Liver (tissue), 9 donors: ENCODE measurements around the gene MAP2K3. TPM values are rescaled to one million over a fixed set of nuclear protein-coding genes. Genes with fewer than 3 reads are reported as not detected.
"Not testable (repeated sequence)": the region's sequence is repeated elsewhere in the genome, so short reads cannot be mapped to it uniquely, and the experiment has no call there.

Source experiments
- DNase-seq: peaks from one replicate; pipeline ENCODE4 v3.0.0-alpha.2; 2017; ENCODE audit warnings: low spot score
- H3K27ac ChIP-seq, 2 donors: one replicate each; pipeline ENCODE4 v1.7.0; 2013; ENCODE audit warnings: inconsistent platforms in 2 of 2, low read length in 2 of 2, control low read depth in 1 of 2, low read depth in 1 of 2, mild to moderate bottlenecking in 1 of 2
- H3K27me3 ChIP-seq, 4 donors: one replicate each; pipeline versions ENCODE4 v1.6.1 to v1.7.0; 2013; ENCODE audit warnings: low read length in 3 of 4, inconsistent platforms in 1 of 4, mild to moderate bottlenecking in 1 of 4, moderate library complexity in 1 of 4; ENCODE audit not compliant: control insufficient read depth in 4 of 4, insufficient read depth in 4 of 4
- H3K36me3 ChIP-seq, 4 donors: one replicate each; pipeline versions ENCODE4 v1.6.1 to v1.7.0; 2013; ENCODE audit warnings: low read length in 3 of 4, mild to moderate bottlenecking in 3 of 4, low read depth in 1 of 4, moderate library complexity in 1 of 4; ENCODE audit not compliant: control insufficient read depth in 4 of 4, insufficient read depth in 3 of 4
- H3K4me1 ChIP-seq, 4 donors: one replicate each; pipeline versions ENCODE4 v1.6.1 to v1.7.0; 2013; ENCODE audit warnings: low read length in 3 of 4, mild to moderate bottlenecking in 3 of 4, moderate library complexity in 1 of 4; ENCODE audit not compliant: control insufficient read depth in 4 of 4, insufficient read depth in 4 of 4
- H3K4me3 ChIP-seq, 3 donors: one replicate each; pipeline versions ENCODE4 v1.6.1 to v1.7.0; 2013; ENCODE audit warnings: low read length in 3 of 3, control low read depth in 1 of 3, low read depth in 1 of 3, mild to moderate bottlenecking in 1 of 3
- H3K9ac ChIP-seq, 2 donors: one replicate each; pipeline ENCODE4 v1.7.0; 2013; ENCODE audit warnings: low read length in 2 of 2, mild to moderate bottlenecking in 2 of 2, moderate library complexity in 2 of 2, control low read depth in 1 of 2, low read depth in 1 of 2
- H3K9me3 ChIP-seq, 4 donors: one replicate each; pipeline versions ENCODE4 v1.6.1 to v1.7.0; 2013; ENCODE audit warnings: low read length in 3 of 4; ENCODE audit not compliant: control insufficient read depth in 4 of 4
- EGR1 ChIP-seq, 2 donors: IDR thresholded peaks; 2 replicates each; pipeline ENCODE4 v1.6.1; 2016 to 2018; ENCODE audit warnings: antibody characterized with exemption in 2 of 2, low read depth in 2 of 2
- HNF4A ChIP-seq, 2 donors: conservative IDR thresholded peaks; 2 replicates each; pipeline ENCODE4 v1.6.1; 2016; ENCODE audit warnings: antibody characterized with exemption in 2 of 2, mild to moderate bottlenecking in 2 of 2
- NR2F2 ChIP-seq: IDR thresholded peaks from 2 replicates; pipeline ENCODE4 v1.6.1; 2016; ENCODE audit warnings: antibody characterized with exemption
- RXRA ChIP-seq, 2 donors: IDR thresholded peaks; 2 replicates each; pipeline ENCODE4 v1.6.1; 2017 to 2018; ENCODE audit warnings: antibody characterized with exemption in 2 of 2, mild to moderate bottlenecking in 1 of 2
- SP1 ChIP-seq: IDR thresholded peaks from 2 replicates; pipeline ENCODE4 v1.6.1; 2018; ENCODE audit warnings: antibody characterized with exemption, mild to moderate bottlenecking
- YY1 ChIP-seq: IDR thresholded peaks from 2 replicates; pipeline ENCODE4 v1.6.1; 2016; ENCODE audit warnings: antibody characterized with exemption, mild to moderate bottlenecking
- ZBTB33 ChIP-seq: IDR thresholded peaks from 2 replicates; pipeline ENCODE4 v1.6.1; 2016; ENCODE audit warnings: antibody characterized with exemption
- WGBS: extraction: QIAGEN DNeasy Blood & Tissue Kit; methylation state at CpG from one replicate; pipeline ENCODE4 v1.1.7; 2013; 5-methylcytosine and 5-hydroxymethylcytosine counted together
- polyA plus RNA-seq, 2 donors: library from polyadenylated mRNA; stranded (reverse) in 1 of 2; unstranded in 1 of 2; fragments of 200-250 nt in 1 of 2; fragments of >200 nt in 1 of 2; fragmentation: Nextera tagmentation in 1 of 2; extraction: Ambion mirVana in 1 of 2; gene quantifications; one replicate each; pipeline versions ENCODE4 v1.2.1 to v1.2.3, GENCODE V29; 2013 to 2015
- total RNA-seq, 2 donors: library from RNA; depleted of rRNA; stranded (reverse); fragments of >200 nt; gene quantifications; one replicate each; pipeline ENCODE4 v1.2.3, GENCODE V29; 2014
- TF ChIP-seq, protein P1 (sequence below): fragments of 150-350 bp; IDR thresholded peaks from 2 replicates; pipeline ENCODE4 v1.5.1; 2017; ENCODE audit warnings: improper control_type of control experiment, low read depth, low read length; ENCODE audit not compliant: missing input control
- donor health status: healthy.
- donor health status: healthy.
- donor health status: healthy.
- donor health status: healthy.
- donor health status: healthy.

MAP2K3 gene
- total and polyA plus RNA-seq, 4 donors, result 21.6 to 88.4 (median 30.5) TPM

- DNase-seq, result no peak
- TF ChIP-seq NR2F2 (no peak), HNF4A (conservative IDR thresholded peaks at IDR 0.05) (no peak), ZBTB33 (no peak), EGR1 (IDR thresholded peaks at IDR 0.05; ENCODE audit: low read depth in 2 of 2) (no peak), YY1 (no peak), SP1 (no peak)
- TF ChIP-seq, protein P1, sequence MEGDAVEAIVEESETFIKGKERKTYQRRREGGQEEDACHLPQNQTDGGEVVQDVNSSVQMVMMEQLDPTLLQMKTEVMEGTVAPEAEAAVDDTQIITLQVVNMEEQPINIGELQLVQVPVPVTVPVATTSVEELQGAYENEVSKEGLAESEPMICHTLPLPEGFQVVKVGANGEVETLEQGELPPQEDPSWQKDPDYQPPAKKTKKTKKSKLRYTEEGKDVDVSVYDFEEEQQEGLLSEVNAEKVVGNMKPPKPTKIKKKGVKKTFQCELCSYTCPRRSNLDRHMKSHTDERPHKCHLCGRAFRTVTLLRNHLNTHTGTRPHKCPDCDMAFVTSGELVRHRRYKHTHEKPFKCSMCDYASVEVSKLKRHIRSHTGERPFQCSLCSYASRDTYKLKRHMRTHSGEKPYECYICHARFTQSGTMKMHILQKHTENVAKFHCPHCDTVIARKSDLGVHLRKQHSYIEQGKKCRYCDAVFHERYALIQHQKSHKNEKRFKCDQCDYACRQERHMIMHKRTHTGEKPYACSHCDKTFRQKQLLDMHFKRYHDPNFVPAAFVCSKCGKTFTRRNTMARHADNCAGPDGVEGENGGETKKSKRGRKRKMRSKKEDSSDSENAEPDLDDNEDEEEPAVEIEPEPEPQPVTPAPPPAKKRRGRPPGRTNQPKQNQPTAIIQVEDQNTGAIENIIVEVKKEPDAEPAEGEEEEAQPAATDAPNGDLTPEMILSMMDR, result no peak
- WGBS, result 90% methylated on average over 5 of the region's 5 CpGs
Measured at GRCh38 chr17:21313320-21313719, 28.8 kb downstream of the MAP2K3 start.

DNA sequence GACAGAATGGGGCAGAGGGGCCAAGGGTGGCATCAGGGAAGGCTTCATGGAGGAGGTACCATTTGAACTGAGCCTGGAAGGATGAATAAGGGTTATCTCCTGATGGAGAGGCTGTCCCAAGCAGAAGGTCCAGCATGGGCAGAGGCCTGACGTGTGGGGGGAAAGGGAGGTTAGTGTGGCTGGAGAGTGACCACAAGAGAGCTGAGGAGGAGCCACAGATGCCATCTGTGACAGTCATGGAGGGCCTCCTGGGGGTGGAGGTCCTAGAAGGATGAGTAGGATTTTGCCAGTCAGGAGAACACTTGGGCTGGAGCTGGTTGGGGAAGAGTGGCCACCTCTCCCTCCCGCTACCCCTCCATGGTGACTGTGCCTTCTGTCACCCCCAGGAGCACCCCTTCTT is 29.2 kb downstream of the MAP2K3 start:
- not testable (repeated sequence) for H3K27ac ChIP-seq, H3K9ac ChIP-seq, H3K9me3 ChIP-seq, DNase-seq, H3K27me3 ChIP-seq, H3K4me3 ChIP-seq
- H3K36me3 ChIP-seq, result peaks cover 7 to 18% (median 12%) of the 10 kb centered on the region in 4 donors
- H3K4me1 ChIP-seq, result peaks cover 4 to 18% (median 6%) of the 10 kb centered on the region in 4 donors
- 97% methylated on average over 2 of the region's 2 CpGs for WGBS

More at GRCh38 chr17:21313320-21313719, 28.8 kb downstream of the MAP2K3 start:
- no peaks in the 10 kb centered on the region for H3K9me3 ChIP-seq
- H3K36me3 ChIP-seq, result peaks cover 10 to 22% (median 16%) of the 10 kb centered on the region in 4 donors
- no peak overlapping the region for H3K9ac ChIP-seq
- H3K27ac ChIP-seq, result no peak overlapping the region
- H3K4me1 ChIP-seq, result peaks cover 4 to 18% (median 6%) of the 10 kb centered on the region in 4 donors
- H3K4me3 ChIP-seq, result no peak overlapping the region
- H3K27me3 ChIP-seq, result no peaks in the 10 kb centered on the region

DNA sequence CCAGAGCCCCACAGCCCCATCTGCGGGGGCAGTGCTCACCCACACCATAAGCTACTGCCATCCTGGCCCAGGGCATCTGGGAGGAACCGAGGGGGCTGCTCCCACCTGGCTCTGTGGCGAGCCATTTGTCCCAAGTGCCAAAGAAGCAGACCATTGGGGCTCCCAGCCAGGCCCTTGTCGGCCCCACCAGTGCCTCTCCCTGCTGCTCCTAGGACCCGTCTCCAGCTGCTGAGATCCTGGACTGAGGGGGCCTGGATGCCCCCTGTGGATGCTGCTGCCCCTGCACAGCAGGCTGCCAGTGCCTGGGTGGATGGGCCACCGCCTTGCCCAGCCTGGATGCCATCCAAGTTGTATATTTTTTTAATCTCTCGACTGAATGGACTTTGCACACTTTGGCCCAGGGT is 29.8 kb downstream of the MAP2K3 start:
- H3K4me3 ChIP-seq, H3K27ac ChIP-seq, H3K9ac ChIP-seq, H3K27me3 ChIP-seq, H3K9me3 ChIP-seq, DNase-seq: not testable (repeated sequence)
- Histone ChIP-seq H3K4me1 (peaks cover 4 to 18% (median 6%) of the 10 kb centered on the region in 4 donors), H3K36me3 (peaks cover 2 to 18% (median 8%) of the 10 kb centered on the region in 4 donors)
- 65% methylated on average over 7 of the region's 7 CpGs for WGBS

DNA sequence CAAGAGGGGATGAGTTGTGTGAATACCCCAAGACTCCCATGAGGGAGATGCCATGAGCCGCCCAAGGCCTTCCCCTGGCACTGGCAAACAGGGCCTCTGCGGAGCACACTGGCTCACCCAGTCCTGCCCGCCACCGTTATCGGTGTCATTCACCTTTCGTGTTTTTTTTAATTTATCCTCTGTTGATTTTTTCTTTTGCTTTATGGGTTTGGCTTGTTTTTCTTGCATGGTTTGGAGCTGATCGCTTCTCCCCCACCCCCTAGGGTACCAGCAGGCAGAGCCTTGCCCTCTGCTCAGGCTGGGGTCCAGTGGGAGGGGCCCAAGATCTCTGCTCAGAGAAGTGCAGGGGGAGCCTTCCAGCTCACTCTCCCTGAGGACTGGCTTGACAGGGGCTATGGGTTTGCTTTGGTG is 30.2 kb downstream of the MAP2K3 start:
- WGBS, result 34% methylated on average over 7 of the region's 7 CpGs
- not testable (repeated sequence) for H3K27ac ChIP-seq

DNA sequence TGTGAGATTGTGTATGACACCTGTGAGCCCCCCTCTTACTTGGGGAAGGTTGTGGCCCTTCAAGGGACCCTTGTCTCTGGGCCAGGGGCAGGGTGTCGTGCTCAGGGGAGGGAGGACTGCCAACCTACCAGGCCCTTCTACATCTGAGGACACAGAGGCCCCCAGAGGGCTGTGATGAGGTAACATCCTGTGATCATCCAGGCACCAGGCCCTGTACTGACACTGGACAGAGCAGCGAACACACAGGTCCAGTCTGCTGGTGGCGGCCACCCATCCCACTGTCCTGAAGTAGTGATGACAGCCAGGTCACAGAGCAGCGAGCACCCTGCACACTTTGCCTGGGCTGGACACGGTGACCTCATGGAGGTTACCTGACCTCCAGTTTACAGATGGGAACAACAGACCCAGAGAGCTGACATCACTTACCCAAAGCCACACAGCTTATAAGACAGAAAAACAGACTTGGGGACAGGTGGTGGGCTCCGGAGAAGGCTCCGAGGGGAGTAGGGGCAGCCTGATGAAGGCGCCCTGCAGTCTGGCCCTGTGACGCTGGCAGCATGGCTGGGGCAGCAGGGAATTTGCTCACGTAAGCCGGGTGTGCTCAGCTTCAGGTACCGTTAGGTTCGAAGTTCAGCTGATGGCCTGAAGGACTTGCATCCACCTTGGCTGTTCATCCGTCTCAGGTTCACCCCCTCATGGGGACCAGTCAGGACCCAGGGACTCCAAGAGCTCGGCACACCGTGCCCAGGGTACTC is 30.9 kb downstream of the MAP2K3 start:
- Histone ChIP-seq H3K36me3 (peaks cover 0 to 18% (median 7%) of the 10 kb centered on the region in 4 donors), H3K4me1 (peaks cover 4 to 18% (median 7%) of the 10 kb centered on the region in 4 donors)
- H3K27ac ChIP-seq, H3K27me3 ChIP-seq, DNase-seq, H3K9me3 ChIP-seq, H3K4me3 ChIP-seq, H3K9ac ChIP-seq: not testable (repeated sequence)
- 73% methylated on average over 13 of the region's 16 CpGs for WGBS

More for the DNA sequence above, 30.2 kb downstream of the MAP2K3 start:
- H3K4me3 ChIP-seq, H3K27me3 ChIP-seq, DNase-seq, H3K9me3 ChIP-seq, H3K9ac ChIP-seq: not testable (repeated sequence)
- Histone ChIP-seq H3K4me1 (peaks cover 4 to 18% (median 6%) of the 10 kb centered on the region in 4 donors), H3K36me3 (peaks cover 2 to 18% (median 8%) of the 10 kb centered on the region in 4 donors)
- peak; percentile 24 to 40 for TF ChIP-seq RXRA (IDR thresholded peaks at IDR 0.05)
- peak in 1 of 2 donors; percentile 12 for TF ChIP-seq HNF4A (conservative IDR thresholded peaks at IDR 0.05)
